Measurements from ENCODE around the gene UMPS. TPM values are rescaled to one million over a fixed set of nuclear protein-coding genes. Genes with fewer than 3 reads are reported as not detected.

Gene UMPS
- total RNA-seq, 1 donor from 2014 or later = 28.7 TPM

DNA sequence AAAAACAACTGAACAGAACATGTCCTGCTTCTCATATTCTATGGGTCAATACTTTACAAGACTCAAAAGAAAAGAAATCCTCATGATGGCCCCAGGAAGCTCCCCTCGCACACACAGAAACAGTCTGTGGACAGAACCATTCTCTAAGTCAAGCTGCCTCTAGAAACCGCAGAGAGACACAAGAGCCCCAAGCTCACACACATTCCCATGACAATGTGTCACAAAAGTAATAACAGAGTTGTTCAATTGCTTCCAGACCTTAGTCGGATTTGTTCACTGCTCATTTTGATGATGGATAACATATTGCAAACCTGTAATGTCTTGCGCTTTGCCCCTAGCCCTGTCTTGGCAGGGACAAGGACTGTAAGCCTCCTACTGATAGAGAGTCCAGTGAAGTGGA, 60.9 kb downstream of the UMPS start:
- no peak for DNase-seq (ENCODE audit: low read depth)

DNA sequence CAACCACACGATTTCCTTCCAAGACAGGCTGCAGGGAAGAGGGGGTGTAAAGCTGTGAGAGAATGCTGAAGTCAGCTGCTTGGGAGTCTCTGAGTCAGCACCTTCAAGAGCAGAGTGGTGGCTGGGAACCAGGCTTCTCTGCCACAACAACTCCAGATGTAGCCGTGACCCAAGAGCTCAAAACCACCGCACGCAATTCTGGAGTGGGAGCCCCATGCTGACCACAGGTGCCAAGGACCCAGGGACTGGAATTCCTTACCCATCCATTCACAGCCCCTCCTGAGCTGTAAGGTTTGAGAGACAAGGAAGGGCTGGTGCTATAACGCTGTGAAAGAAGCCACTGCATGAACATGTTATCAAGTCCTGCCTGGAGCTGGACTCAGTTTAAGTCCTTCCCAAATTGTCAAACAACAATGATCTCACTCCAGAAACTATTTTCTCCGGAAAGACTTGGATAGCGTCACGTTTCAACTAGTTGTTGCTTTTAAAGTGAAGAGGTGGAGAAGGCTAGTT, 61.4 kb downstream of the UMPS start:
- H3K4me3 ChIP-seq (ENCODE audit: low read depth, low read length) = no peak overlapping the region
- TF ChIP-seq, protein P1, sequence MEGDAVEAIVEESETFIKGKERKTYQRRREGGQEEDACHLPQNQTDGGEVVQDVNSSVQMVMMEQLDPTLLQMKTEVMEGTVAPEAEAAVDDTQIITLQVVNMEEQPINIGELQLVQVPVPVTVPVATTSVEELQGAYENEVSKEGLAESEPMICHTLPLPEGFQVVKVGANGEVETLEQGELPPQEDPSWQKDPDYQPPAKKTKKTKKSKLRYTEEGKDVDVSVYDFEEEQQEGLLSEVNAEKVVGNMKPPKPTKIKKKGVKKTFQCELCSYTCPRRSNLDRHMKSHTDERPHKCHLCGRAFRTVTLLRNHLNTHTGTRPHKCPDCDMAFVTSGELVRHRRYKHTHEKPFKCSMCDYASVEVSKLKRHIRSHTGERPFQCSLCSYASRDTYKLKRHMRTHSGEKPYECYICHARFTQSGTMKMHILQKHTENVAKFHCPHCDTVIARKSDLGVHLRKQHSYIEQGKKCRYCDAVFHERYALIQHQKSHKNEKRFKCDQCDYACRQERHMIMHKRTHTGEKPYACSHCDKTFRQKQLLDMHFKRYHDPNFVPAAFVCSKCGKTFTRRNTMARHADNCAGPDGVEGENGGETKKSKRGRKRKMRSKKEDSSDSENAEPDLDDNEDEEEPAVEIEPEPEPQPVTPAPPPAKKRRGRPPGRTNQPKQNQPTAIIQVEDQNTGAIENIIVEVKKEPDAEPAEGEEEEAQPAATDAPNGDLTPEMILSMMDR (conservative IDR thresholded peaks at IDR 0.05; ENCODE audit: low read depth, low read length) = no peak
- DNase-seq (ENCODE audit: low read depth) = no peak

More for the DNA sequence above, 60.9 kb downstream of the UMPS start:
- H3K4me3 ChIP-seq (ENCODE audit: low read depth, low read length) = no peak overlapping the region
- TF ChIP-seq, protein P1 (conservative IDR thresholded peaks at IDR 0.05; ENCODE audit: low read depth, low read length) = no peak

DNA sequence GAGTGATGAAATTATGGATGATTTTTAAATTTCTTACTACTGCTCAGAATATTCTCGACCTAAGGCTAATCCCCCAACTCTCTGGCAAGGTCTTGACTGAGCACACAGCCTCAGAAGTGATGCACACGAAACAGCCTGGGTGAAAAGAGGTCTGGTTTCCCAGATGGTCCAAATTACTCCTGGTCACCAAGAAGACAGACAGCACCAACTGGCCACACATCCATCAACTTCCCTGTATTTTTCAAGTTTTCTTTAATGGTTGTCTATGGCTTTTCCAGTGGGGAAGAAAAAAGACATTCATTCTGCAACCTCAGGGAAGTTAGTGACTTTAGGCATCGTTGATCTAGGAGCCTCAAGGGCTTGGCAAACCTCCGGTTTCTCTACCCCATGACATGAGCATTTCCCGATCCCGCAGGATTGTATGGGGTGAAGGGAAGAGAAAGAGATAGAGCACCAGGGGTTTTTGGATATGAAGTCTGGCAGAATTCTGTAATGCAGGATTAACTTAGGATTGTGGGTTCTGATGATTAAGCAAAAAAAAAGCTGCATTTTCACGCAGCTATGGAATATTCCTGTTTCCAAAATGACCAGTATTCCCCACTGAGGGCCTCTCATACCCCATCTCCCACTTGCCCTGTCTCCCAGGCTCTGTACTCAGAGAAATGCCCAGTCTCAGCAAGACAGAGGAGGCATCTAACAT, 62.2 kb downstream of the UMPS start:
- DNase-seq (ENCODE audit: low read depth) = no peak
- H3K4me3 ChIP-seq (ENCODE audit: low read depth, low read length) = no peak overlapping the region
- TF ChIP-seq, protein P1 (conservative IDR thresholded peaks at IDR 0.05; ENCODE audit: low read depth, low read length) = no peak

DNA sequence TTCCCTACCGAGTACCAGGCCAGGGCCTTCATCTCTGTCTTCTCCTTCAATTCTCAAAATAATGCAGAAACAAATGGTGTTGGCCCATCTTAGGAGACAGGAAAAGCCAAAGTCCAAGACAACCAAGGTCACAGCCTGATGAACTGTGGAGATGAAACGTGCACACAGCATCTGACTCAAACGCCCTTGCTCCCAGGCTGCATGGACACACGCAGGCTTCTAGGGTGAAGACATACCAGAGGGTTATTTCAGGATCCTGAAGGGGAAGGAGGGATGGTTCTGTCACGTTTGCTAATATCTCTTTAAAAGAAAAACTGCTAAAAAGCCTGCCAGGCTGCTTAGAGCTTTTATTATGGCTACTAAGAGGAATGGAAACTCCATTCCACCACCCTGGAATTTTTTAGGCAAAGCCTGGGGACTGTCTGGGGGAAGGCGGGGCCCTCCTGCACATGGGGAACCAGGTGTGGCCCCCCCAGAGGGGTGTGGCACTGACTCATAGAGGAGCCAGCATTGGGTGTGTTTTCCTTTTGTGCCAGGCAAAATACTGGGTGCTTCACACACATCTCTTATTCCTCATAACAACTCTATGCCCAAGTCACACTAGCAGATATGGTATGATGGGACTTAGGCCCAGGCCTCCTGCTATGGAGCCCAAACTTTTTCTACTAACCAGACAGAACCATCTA, 62.9 kb downstream of the UMPS start:
- no peak overlapping the region for H3K4me3 ChIP-seq (ENCODE audit: low read depth, low read length)
- TF ChIP-seq, protein P1 (conservative IDR thresholded peaks at IDR 0.05; ENCODE audit: low read depth, low read length) = no peak
- no peak for DNase-seq (ENCODE audit: low read depth)

DNA sequence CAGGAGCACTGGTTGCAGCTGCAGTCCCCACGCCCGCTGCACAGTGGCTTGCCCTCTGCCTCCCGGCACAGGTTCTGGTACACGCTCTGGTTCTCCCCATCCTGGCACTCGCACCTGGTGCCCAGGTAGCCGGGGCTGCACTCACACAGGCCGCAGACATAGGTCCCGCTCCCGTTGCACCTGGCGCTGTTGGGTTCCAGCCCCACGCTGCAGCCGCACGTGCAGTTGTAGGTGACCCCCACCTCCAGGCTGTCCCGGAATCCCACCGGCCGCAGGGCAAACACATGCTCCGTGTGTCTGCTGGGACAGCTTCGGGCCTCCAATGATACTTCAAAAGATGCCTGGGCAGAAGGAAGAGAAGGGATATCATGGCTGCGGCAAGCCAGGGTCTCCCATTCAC, 66.2 kb downstream of the UMPS start:
- TF ChIP-seq, protein P1 (conservative IDR thresholded peaks at IDR 0.05; ENCODE audit: low read depth, low read length) = no peak
- no peak for DNase-seq (ENCODE audit: low read depth)
- no peak overlapping the region for H3K4me3 ChIP-seq (ENCODE audit: low read depth, low read length)

DNA sequence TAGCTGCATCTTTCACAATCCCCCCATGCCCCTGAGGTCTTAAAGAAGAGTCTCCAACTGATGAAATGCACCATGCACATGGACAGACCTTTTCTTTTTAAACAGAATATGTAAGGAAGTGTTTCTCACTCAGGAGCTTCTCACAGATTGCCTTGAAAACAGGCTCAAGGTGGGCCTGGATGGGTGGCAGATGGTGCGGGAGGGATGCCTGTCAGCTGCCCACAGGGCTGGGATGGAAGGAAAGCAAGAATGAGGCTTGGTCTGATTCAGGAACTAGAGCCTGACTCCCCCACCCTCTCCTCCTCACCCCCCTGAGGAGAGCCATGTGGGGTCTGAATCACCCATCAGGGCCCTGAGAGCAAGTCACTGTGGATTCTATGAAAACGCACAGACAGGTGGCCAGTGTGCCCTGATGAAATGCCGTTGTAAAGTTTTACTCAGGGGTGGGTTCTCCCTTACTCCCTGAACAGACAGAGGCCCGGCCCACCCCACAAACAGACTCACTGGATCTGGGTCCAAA, 67.2 kb downstream of the UMPS start:
- TF ChIP-seq, protein P1 (conservative IDR thresholded peaks at IDR 0.05; ENCODE audit: low read depth, low read length) = no peak
- no peak overlapping the region for H3K4me3 ChIP-seq (ENCODE audit: low read depth, low read length)
- no peak for DNase-seq (ENCODE audit: low read depth)

Other genes with a start within 250 kb of the UMPS start
- 129 and 141 TPM in 2 replicates for gene ITGB5, start 156.9 kb downstream of the UMPS start, total RNA-seq
- not detected in 2 replicates for gene MUC13, start 204.3 kb downstream of the UMPS start, total RNA-seq

All from epithelial cell of proximal tubule (primary cell).